ENCODE data around the gene CRY2.

- TF ChIP-seq CTCF (IDR thresholded peaks at IDR 0.05; ENCODE audit: low read depth, low read length): no peak
- no peak for TF ChIP-seq EZH2phosphoT487 (IDR thresholded peaks at IDR 0.05; ENCODE audit: low read depth)
These were observed 73.5 kb downstream of the CRY2 start for GRCh38 chr11:45920531-45921477.
